Upper lobe of left lung (tissue), 6 donors: ENCODE measurements around the gene CDK12. TPM values are rescaled to one million over a fixed set of nuclear protein-coding genes. Genes with fewer than 3 reads are reported as not detected.

Experiments
- ATAC-seq, 2 donors: fragments of 200-7000 bp; cut with Tn5 transposase; one replicate each; pipeline ENCODE4 v1.9.1; 2022; ENCODE audit warnings: mild to moderate bottlenecking in 2 of 2, moderate library complexity in 2 of 2; ENCODE audit not compliant: low FRiP score in 2 of 2
- DNase-seq, 2 donors: peaks; one replicate each; pipeline ENCODE4 v3.0.0-alpha.2; 2019 to 2020
- H3K27ac ChIP-seq, 4 donors: fragments of 200-600 bp; sonication (generic); one replicate each; pipeline ENCODE4 v1.5.1; 2016 to 2019
- H3K27me3 ChIP-seq, 4 donors: fragments of 200-600 bp; sonication (generic); one replicate each; pipeline ENCODE4 v1.5.1; 2017 to 2019
- H3K36me3 ChIP-seq, 4 donors: fragments of 200-600 bp; sonication (generic); one replicate each; pipeline ENCODE4 v1.5.1; 2016 to 2019
- H3K4me1 ChIP-seq, 4 donors: fragments of 200-600 bp; sonication (generic); one replicate each; pipeline ENCODE4 v1.5.1; 2018 to 2019
- H3K4me3 ChIP-seq, 4 donors: fragments of 200-600 bp; sonication (generic); one replicate each; pipeline ENCODE4 v1.5.1; 2017 to 2019; ENCODE audit warnings: mild to moderate bottlenecking in 2 of 4, moderate library complexity in 1 of 4
- H3K9me3 ChIP-seq, 4 donors: fragments of 200-600 bp; sonication (generic); one replicate each; pipeline ENCODE4 v1.5.1; 2018 to 2019
- CTCF ChIP-seq, 6 experiments: fragments of 450-650 bp in 4 of 6; fragments of 200-600 bp in 2 of 6; sonication (generic) in 2 of 6; IDR thresholded peaks; one replicate each; pipeline ENCODE4 v1.5.1; 2016 to 2019; ENCODE audit warnings: antibody characterized with exemption in 6 of 6
- EP300 ChIP-seq, 4 donors: sonication (generic); formaldehyde crosslinking; IDR thresholded peaks; one replicate each; pipeline ENCODE4 v1.5.1; 2017; ENCODE audit warnings: antibody characterized with exemption in 4 of 4, control low read depth in 2 of 4
- POLR2A ChIP-seq, 4 donors: fragments of 450-650 bp; IDR thresholded peaks; one replicate each; pipeline ENCODE4 v1.5.1; 2016 to 2017; ENCODE audit warnings: antibody characterized with exemption in 4 of 4, mild to moderate bottlenecking in 2 of 4
- POLR2AphosphoS5 ChIP-seq, 2 donors: sonication (generic); formaldehyde crosslinking; IDR thresholded peaks; one replicate each; pipeline ENCODE4 v1.5.1; 2017; ENCODE audit warnings: antibody characterized with exemption in 2 of 2
- WGBS, 2 donors: methylation state at CpG; one replicate each; pipeline ENCODE4 v1.1.5; 2017 to 2018; 5-methylcytosine and 5-hydroxymethylcytosine counted together
- total RNA-seq, 6 donors: library from RNA; depleted of rRNA in 4 of 6; stranded (reverse); fragments of >200 nt in 4 of 6; gene quantifications; one replicate each; pipeline versions ENCODE4 v1.1.0 to v1.2.1, GENCODE V29; 2016 to 2021
- donor health status: DM: no; HTN: no; CAD: no; lungs with moderate emphysema.
- donor health status: DM: no; HTN: yes; CAD: no; lungs with severe emphysema.

Gene CDK12
- total RNA-seq, 6 donors from 2014 or later, result 41.2 to 111 (median 52.8) TPM

DNA sequence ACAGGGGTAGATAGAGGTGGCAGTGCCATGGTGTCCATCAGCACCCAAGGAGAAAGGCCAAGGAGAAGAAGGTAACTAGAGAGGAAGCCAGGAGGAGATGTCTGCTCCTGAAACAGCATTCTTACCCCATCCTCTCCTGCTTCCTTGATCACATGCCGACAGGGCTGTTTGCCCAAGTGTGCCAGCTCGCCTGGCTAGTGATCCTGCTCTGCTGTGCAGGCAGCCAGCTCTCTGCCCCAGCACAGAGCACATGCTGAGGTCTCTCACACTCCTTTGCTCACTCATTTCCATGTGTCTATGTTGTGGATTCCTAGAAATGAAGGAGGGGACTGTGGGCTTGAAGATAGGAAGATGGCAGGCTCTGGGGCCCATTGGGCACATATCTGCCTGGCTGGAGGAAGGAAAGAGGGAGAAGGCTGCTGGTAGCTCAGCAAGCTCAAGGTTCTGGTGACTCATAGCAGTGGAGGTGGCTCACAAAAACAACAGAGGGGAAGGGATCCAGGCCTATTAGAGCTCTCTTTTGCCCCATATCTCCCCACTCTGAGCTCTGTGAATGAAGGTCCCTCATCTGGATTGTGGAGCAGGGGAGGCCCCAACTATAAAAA lies 92.2 kb downstream of the CDK12 start:
- Histone ChIP-seq H3K27me3 (no peaks in the 10 kb centered on the region), H3K4me3 (no peak overlapping the region), H3K4me1 (peaks cover 0 to 3% (median 1%) of the 10 kb centered on the region in 4 donors), H3K9me3 (no peaks in the 10 kb centered on the region), H3K36me3 (peaks cover 7 to 93% (median 62%) of the 10 kb centered on the region in 4 donors), H3K27ac (no peak overlapping the region)
- WGBS, 2 donors, result 39 to 67% methylated on average over 2 of the region's 2 CpGs
- TF ChIP-seq POLR2AphosphoS5 (IDR thresholded peaks at IDR 0.05) (no peak), POLR2A (IDR thresholded peaks at IDR 0.05) (no peak), EP300 (IDR thresholded peaks at IDR 0.05) (no peak), CTCF (IDR thresholded peaks at IDR 0.05) (no peak)
- ATAC-seq (no peak), DNase-seq (no peak)

DNA sequence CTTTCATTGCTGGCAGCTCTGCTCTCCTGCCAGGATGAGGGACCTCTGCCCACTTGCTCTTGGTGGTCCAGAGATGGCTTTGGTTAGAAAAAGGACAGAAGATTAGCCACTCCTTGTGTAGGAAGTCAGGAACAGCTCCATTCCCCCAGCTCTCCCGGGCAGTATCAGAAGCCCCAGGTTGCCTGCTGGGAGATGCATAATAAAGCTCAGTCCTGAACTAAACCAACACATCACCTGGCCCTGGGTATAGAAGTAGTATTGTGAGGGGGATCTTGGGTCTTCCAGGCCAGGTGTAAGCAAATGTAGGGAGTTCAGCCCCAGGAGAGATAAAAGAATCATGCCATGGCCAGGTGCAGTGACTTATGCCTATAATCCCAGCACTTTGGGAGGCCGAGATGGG lies 94.1 kb downstream of the CDK12 start:
- no peaks in the 10 kb centered on the region for H3K27me3 ChIP-seq
- DNase-seq, result no peak
- no peaks in the 10 kb centered on the region for H3K4me1 ChIP-seq
- no peak overlapping the region for H3K4me3 ChIP-seq
- no peak overlapping the region for H3K27ac ChIP-seq
- no peak for ATAC-seq
- 67 to 86% methylated on average over 2 of the region's 2 CpGs for WGBS, 2 donors
- peaks cover 7 to 86% (median 48%) of the 10 kb centered on the region in 4 donors for H3K36me3 ChIP-seq
- TF ChIP-seq POLR2AphosphoS5 (IDR thresholded peaks at IDR 0.05) (no peak), EP300 (IDR thresholded peaks at IDR 0.05) (no peak), CTCF (IDR thresholded peaks at IDR 0.05) (no peak), POLR2A (IDR thresholded peaks at IDR 0.05) (no peak)
- no peaks in the 10 kb centered on the region for H3K9me3 ChIP-seq

DNA sequence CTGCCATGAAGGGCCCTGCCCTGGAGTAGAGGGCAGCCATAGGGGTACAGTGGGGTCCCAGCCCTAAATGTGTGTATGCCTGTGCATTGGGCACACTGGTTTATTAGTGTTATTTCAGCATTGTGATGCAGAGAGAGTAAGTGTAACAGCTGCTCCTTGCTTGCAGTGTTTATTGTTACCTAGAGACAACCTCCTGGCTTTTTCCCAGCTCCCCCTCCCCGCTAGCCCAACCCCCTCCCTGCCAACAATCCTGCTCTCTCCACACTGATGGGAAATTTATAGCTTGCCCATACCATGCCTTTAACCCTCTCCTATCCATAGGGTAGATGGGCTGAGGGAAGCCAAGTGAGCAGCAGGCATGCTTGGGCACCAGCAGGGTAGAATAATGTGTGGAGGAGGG lies 95.1 kb downstream of the CDK12 start:
- Histone ChIP-seq H3K4me3 (no peak overlapping the region), H3K27me3 (no peaks in the 10 kb centered on the region), H3K27ac (no peak overlapping the region), H3K9me3 (no peaks in the 10 kb centered on the region), H3K36me3 (peaks cover 7 to 85% (median 48%) of the 10 kb centered on the region in 4 donors), H3K4me1 (no peaks in the 10 kb centered on the region)
- 63 to 70% methylated on average over 1 of the region's 1 CpG for WGBS, 2 donors
- DNase-seq (no peak), ATAC-seq (no peak)
- TF ChIP-seq POLR2AphosphoS5 (IDR thresholded peaks at IDR 0.05) (no peak), EP300 (IDR thresholded peaks at IDR 0.05) (no peak), POLR2A (IDR thresholded peaks at IDR 0.05) (no peak)

DNA sequence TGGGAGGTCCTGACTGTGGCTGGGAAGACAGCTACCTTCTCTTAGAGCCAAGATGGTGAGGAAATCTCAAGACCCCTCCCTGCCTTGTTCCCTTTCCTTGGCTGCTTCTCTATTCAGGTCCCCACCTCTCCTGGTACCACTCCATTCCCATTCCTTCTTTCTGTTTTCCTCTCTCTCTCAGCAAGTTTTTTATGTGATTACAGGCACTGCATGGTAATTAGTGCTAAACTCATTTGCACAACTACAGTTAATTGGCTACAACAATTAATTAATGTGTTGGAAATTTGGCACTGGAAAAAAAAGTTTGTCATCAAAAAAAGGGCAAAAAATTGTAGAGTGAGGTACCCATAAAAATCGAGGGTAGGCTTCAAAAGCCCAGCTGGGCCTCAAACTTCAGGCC lies 101.1 kb downstream of the CDK12 start:
- no peak for DNase-seq
- TF ChIP-seq EP300 (IDR thresholded peaks at IDR 0.05) (no peak), POLR2A (IDR thresholded peaks at IDR 0.05) (no peak), CTCF (IDR thresholded peaks at IDR 0.05) (no peak), POLR2AphosphoS5 (IDR thresholded peaks at IDR 0.05) (no peak)
- ATAC-seq, result no peak
- Histone ChIP-seq H3K36me3 (peaks cover 0 to 56% (median 32%) of the 10 kb centered on the region in 4 donors), H3K9me3 (no peaks in the 10 kb centered on the region), H3K27me3 (no peaks in the 10 kb centered on the region), H3K27ac (no peak overlapping the region), H3K4me3 (no peak overlapping the region), H3K4me1 (no peaks in the 10 kb centered on the region)
- WGBS, 2 donors, result 71 to 75% methylated on average over 1 of the region's 1 CpG

DNA sequence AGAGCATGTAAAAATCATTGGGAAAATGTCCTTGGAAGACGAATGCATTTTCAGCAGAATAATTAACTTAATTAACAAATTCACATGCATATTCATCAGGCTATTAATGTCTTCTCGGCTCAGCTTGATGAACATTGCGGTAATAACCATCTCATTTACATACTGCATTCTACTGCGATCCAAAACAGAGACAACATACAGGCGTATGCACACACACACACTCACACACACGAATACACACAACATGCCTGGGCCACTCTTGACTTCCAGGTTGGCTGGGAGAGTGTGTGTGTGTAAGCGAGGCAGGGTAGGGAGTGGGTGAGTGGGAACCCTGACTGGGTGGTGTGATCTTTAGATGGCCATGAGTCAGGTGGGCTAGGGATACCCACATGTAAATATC lies 101.7 kb downstream of the CDK12 start:
- TF ChIP-seq CTCF (IDR thresholded peaks at IDR 0.05) (no peak), EP300 (IDR thresholded peaks at IDR 0.05) (no peak), POLR2A (IDR thresholded peaks at IDR 0.05) (no peak), POLR2AphosphoS5 (IDR thresholded peaks at IDR 0.05) (no peak)
- DNase-seq, result no peak
- no peaks in the 10 kb centered on the region for H3K4me1 ChIP-seq
- peaks cover 0 to 53% (median 27%) of the 10 kb centered on the region in 4 donors for H3K36me3 ChIP-seq
- H3K27ac ChIP-seq, result no peak overlapping the region
- WGBS, 2 donors, result 91 to 94% methylated on average over 7 of the region's 7 CpGs
- H3K4me3 ChIP-seq, result no peak overlapping the region
- ATAC-seq, result no peak
- H3K9me3 ChIP-seq, result no peaks in the 10 kb centered on the region
- no peaks in the 10 kb centered on the region for H3K27me3 ChIP-seq
